Astrocyte (in vitro differentiated cells and primary cell): ENCODE measurements around the gene RPE65. TPM values are rescaled to one million over a fixed set of nuclear protein-coding genes. Genes with fewer than 3 reads are reported as not detected.

ENCODE experiments used
- DNase-seq: peaks from one replicate; pipeline ENCODE4 v3.0.0-alpha.2; 2010; ENCODE audit warnings: low read depth
- FAIRE-seq: peaks from 2 replicates; lab custom pipeline; 2011; peaks lifted over from hg19 to GRCh38; lab: Jason Lieb, UNC
- H2AFZ ChIP-seq: 2 replicates; pipeline ENCODE4 v1.6.0; 2012; ENCODE audit warnings: low read depth, low read length, inconsistent platforms
- H3K27ac ChIP-seq: 2 replicates; pipeline ENCODE4 v1.5.1; 2011; ENCODE audit warnings: low read depth, low read length, inconsistent platforms
- H3K27me3 ChIP-seq: 2 replicates; pipeline ENCODE4 v1.6.0; 2011; ENCODE audit warnings: low read length, inconsistent platforms; ENCODE audit not compliant: insufficient read depth
- H3K36me3 ChIP-seq: 2 replicates; pipeline ENCODE4 v1.5.1; 2011; ENCODE audit warnings: low read length, inconsistent platforms; ENCODE audit not compliant: insufficient read depth
- H3K4me1 ChIP-seq: 2 replicates; pipeline ENCODE4 v1.5.1; 2011; ENCODE audit warnings: low read length, inconsistent platforms; ENCODE audit not compliant: insufficient read depth
- H3K4me2 ChIP-seq: 2 replicates; pipeline ENCODE4 v1.6.0; 2012; ENCODE audit warnings: low read length, inconsistent platforms
- H3K4me3 ChIP-seq: 2 replicates; pipeline ENCODE4 v1.5.1; 2011; ENCODE audit warnings: low read depth, mild to moderate bottlenecking, low read length, inconsistent platforms; ENCODE audit not compliant: insufficient read depth
- H3K79me2 ChIP-seq: 2 replicates; pipeline ENCODE4 v1.6.0; 2012; ENCODE audit warnings: mild to moderate bottlenecking, low read length, inconsistent platforms; ENCODE audit not compliant: insufficient read depth
- H3K9ac ChIP-seq: 2 replicates; pipeline ENCODE4 v1.6.0; 2012; ENCODE audit warnings: mild to moderate bottlenecking, low read length, inconsistent platforms
- H3K9me3 ChIP-seq: 2 replicates; pipeline ENCODE4 v1.5.1; 2012; ENCODE audit warnings: low read depth, mild to moderate bottlenecking, low read length, inconsistent platforms; ENCODE audit not compliant: insufficient read depth
- H4K20me1 ChIP-seq: 2 replicates; pipeline ENCODE4 v1.6.0; 2012; ENCODE audit warnings: low read length, inconsistent platforms; ENCODE audit not compliant: insufficient read depth
- H3K27ac Mint-ChIP-seq: one replicate; pipeline ENCODE4 v1.8.0; 2021; ENCODE audit warnings: mild to moderate bottlenecking, mixed read lengths; ENCODE audit not compliant: unreplicated experiment
- H3K27me3 Mint-ChIP-seq: one replicate; pipeline ENCODE4 v1.8.0; 2021; ENCODE audit warnings: low read depth, mixed read lengths; ENCODE audit not compliant: unreplicated experiment
- H3K36me3 Mint-ChIP-seq: one replicate; pipeline ENCODE4 v1.8.0; 2021; ENCODE audit warnings: low read depth, mixed read lengths; ENCODE audit not compliant: unreplicated experiment
- H3K4me1 Mint-ChIP-seq: one replicate; pipeline ENCODE4 v1.8.0; 2021; ENCODE audit warnings: low read depth, mixed read lengths; ENCODE audit not compliant: unreplicated experiment
- H3K4me3 Mint-ChIP-seq: one replicate; pipeline ENCODE4 v1.8.0; 2021; ENCODE audit warnings: mild to moderate bottlenecking, moderate library complexity, mixed read lengths; ENCODE audit not compliant: unreplicated experiment
- H3K9me3 Mint-ChIP-seq: one replicate; pipeline ENCODE4 v1.8.0; 2021; ENCODE audit warnings: mild to moderate bottlenecking, mixed read lengths; ENCODE audit not compliant: unreplicated experiment
- EZH2 ChIP-seq: IDR thresholded peaks from 2 replicates; pipeline ENCODE4 v1.6.1; 2012; ENCODE audit warnings: mild to moderate bottlenecking, low read length, inconsistent platforms; ENCODE audit not compliant: insufficient read depth
- total RNA-seq: library from RNA; stranded (reverse); gene quantifications from 2 replicates; pipeline ENCODE4 v1.2.1, GENCODE V29; 2021
- TF ChIP-seq, protein P1 (sequence below): IDR thresholded peaks from 2 replicates; pipeline ENCODE4 v1.5.1; 2011; ENCODE audit warnings: low read depth, mild to moderate bottlenecking, inconsistent platforms, low read length, moderate library complexity; ENCODE audit not compliant: insufficient read depth

The RPE65 gene
- total RNA-seq, 1 donor from 2014 or later: 0.27 TPM

DNA sequence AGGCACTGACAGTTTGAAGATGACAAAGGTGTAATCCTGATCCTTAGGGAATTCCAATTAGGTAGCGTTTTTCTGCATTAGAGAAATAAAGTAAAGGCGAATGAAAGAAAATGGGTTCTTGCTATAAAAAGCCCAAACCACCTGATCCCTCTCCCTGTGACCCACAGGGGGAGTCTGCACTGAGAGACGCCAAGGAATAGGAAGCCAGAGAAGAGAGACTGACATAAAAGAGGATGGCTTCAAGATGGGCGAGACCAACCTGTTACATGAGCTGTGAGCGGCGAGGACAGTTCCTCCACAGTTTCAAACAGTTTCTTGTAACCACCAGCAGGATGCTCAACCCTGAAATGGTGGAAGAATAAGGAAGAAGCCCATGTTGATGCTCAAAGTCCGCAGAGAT is 1.4 kb downstream of the RPE65 start:
- H3K27ac ChIP-seq: no peak overlapping the region
- H3K4me2 ChIP-seq: no peak overlapping the region
- H3K4me3 ChIP-seq: no peak overlapping the region
- no peak overlapping the region for H2AFZ ChIP-seq
- FAIRE-seq: no peak
- peaks cover 2% of the 10 kb centered on the region for H3K9me3 Mint-ChIP-seq
- H3K4me1 ChIP-seq: peaks cover 6% of the 10 kb centered on the region
- H3K27ac Mint-ChIP-seq: no peak overlapping the region
- no peaks in the 10 kb centered on the region for H3K36me3 ChIP-seq
- H3K4me3 Mint-ChIP-seq: no peak overlapping the region
- no peak for TF ChIP-seq EZH2
- TF ChIP-seq, protein P1, sequence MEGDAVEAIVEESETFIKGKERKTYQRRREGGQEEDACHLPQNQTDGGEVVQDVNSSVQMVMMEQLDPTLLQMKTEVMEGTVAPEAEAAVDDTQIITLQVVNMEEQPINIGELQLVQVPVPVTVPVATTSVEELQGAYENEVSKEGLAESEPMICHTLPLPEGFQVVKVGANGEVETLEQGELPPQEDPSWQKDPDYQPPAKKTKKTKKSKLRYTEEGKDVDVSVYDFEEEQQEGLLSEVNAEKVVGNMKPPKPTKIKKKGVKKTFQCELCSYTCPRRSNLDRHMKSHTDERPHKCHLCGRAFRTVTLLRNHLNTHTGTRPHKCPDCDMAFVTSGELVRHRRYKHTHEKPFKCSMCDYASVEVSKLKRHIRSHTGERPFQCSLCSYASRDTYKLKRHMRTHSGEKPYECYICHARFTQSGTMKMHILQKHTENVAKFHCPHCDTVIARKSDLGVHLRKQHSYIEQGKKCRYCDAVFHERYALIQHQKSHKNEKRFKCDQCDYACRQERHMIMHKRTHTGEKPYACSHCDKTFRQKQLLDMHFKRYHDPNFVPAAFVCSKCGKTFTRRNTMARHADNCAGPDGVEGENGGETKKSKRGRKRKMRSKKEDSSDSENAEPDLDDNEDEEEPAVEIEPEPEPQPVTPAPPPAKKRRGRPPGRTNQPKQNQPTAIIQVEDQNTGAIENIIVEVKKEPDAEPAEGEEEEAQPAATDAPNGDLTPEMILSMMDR: no peak
- no peaks in the 10 kb centered on the region for H3K27me3 ChIP-seq
- H3K9ac ChIP-seq: no peak overlapping the region
- H3K27me3 Mint-ChIP-seq: peaks cover 2% of the 10 kb centered on the region
- no peaks in the 10 kb centered on the region for H4K20me1 ChIP-seq
- no peaks in the 10 kb centered on the region for H3K36me3 Mint-ChIP-seq
- no peak for DNase-seq
- H3K79me2 ChIP-seq: no peaks in the 10 kb centered on the region
- H3K4me1 Mint-ChIP-seq: peaks cover 2% of the 10 kb centered on the region
- no peaks in the 10 kb centered on the region for H3K9me3 ChIP-seq

DNA sequence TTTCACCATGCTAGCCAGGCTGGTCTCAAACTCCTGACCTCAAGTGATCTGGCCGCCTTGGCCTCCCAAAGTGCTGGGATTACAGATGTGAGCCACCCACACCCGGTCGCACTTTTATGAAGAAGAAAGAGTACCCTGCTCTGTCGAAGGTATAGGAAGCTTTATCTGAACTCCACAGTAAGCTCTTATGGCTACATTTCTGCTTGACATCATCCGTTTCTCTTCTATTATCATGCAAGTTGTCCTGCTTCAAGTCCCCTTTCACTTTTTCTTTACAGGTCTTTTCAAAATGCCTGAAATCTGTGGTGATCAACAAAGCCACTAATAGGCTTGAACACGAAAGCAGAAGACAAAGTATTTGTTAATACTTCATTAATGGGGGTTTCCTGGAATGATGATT is 4.0 kb downstream of the RPE65 start:
- H4K20me1 ChIP-seq: no peaks in the 10 kb centered on the region
- H2AFZ ChIP-seq: no peak overlapping the region
- Mint-ChIP-seq H3K4me3 (no peak overlapping the region), H3K4me1 (peaks cover 2% of the 10 kb centered on the region), H3K36me3 (no peaks in the 10 kb centered on the region), H3K27me3 (peaks cover 2% of the 10 kb centered on the region), H3K27ac (no peak overlapping the region), H3K9me3 (peaks cover 2% of the 10 kb centered on the region)
- H3K4me1 ChIP-seq: peaks cover 4% of the 10 kb centered on the region
- no peak overlapping the region for H3K27ac ChIP-seq
- H3K79me2 ChIP-seq: no peaks in the 10 kb centered on the region
- H3K4me3 ChIP-seq: no peak overlapping the region
- FAIRE-seq (no peak), DNase-seq (no peak)
- no peak overlapping the region for H3K9ac ChIP-seq
- no peaks in the 10 kb centered on the region for H3K9me3 ChIP-seq
- no peak overlapping the region for H3K4me2 ChIP-seq
- TF ChIP-seq EZH2: no peak
- TF ChIP-seq, protein P1: no peak
- no peaks in the 10 kb centered on the region for H3K27me3 ChIP-seq
- no peaks in the 10 kb centered on the region for H3K36me3 ChIP-seq

DNA sequence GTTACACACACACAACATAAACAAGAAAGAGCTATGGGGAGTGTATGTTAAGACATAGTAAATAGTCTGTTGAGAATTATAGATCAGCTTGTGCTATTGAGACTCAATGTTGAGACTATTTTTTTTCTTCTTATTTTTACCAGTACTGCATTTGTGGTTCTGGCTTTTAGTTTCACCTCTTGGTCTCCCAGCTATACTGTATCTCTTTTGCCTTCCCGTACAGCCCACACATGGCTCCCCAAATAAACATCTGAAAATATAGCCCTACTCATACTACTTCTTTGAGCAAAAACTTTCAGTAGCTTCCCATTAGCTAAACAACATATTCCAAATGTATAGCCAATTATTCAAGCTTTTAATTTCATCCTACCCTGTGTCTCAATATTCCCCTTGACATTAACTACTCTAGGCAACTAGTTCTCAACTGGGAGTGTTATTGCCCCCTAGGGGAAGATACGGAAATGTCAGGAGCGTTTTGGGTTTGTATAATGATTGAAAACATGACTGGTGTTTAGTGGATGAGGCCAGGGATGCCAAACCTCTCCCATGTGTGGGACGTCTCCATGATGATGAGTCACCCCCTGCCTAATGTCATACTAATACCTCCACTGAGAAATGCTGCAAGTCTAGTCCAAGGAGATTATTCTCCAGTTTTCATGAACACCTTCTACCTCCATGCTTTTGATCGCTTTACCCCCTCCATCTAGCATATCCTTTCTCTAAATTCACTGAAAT is 6.8 kb downstream of the RPE65 start:
- FAIRE-seq (peak; percentile 93), DNase-seq (peak; percentile 46)
- H3K4me1 Mint-ChIP-seq: peaks cover 2% of the 10 kb centered on the region
- H3K36me3 Mint-ChIP-seq: no peaks in the 10 kb centered on the region
- Histone ChIP-seq H3K4me1 (peaks cover 4% of the 10 kb centered on the region), H3K36me3 (no peaks in the 10 kb centered on the region), H4K20me1 (no peaks in the 10 kb centered on the region), H3K27me3 (no peaks in the 10 kb centered on the region), H3K27ac (no peak overlapping the region), H3K79me2 (no peaks in the 10 kb centered on the region), H3K4me2 (no peak overlapping the region), H3K9me3 (no peaks in the 10 kb centered on the region), H3K4me3 (no peak overlapping the region), H3K9ac (no peak overlapping the region), H2AFZ (no peak overlapping the region)
- H3K27me3 Mint-ChIP-seq: no peaks in the 10 kb centered on the region
- H3K27ac Mint-ChIP-seq: no peak overlapping the region
- H3K4me3 Mint-ChIP-seq: no peak overlapping the region
- TF ChIP-seq, protein P1: peak; percentile 79
- no peak for TF ChIP-seq EZH2
- H3K9me3 Mint-ChIP-seq: no peaks in the 10 kb centered on the region
